GM12874 (cell line): ENCODE results near the gene PAXX.

Experiments
- TF ChIP-seq, protein P1 (sequence below): IDR thresholded peaks from 2 replicates; pipeline ENCODE4 v1.5.1; 2011; ENCODE audit warnings: low read depth, mild to moderate bottlenecking, control low read depth, low read length, moderate library complexity; ENCODE audit not compliant: insufficient read depth

The PAXX gene

DNA sequence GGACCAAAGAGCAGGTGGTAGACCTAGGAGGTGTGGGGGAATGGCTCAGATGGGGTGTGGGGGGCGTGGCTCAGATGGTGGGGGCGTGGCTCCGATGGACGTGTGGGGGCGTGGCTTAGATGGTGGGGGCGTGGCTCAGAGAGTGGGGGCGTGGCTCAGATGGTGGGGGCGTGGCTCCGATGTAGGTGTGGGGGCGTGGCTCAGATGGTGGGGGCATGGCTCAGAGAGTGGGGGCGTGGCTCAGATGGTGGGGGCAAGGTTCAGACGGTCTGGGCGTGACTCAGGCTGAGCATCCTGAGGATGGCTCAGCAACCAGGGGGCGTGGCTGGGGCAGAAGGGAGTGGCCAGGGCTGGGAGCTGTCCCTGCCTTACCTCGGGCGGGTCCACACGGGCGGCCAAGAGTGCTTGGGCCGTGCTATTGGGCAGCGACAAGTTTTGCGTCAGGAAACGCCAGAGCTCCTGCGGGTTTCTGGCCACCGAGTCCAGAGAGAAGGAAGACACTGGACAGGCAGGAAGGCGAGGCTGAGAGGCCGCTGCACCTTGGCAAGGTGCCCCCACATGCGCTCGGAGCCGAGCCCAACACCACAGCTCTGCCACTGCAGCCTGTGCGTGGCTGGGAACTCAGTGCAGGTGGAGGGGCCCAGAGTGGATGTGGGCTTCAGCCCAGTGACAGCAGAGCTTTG, 29.9 kb downstream of the PAXX start:
- TF ChIP-seq, protein P1, sequence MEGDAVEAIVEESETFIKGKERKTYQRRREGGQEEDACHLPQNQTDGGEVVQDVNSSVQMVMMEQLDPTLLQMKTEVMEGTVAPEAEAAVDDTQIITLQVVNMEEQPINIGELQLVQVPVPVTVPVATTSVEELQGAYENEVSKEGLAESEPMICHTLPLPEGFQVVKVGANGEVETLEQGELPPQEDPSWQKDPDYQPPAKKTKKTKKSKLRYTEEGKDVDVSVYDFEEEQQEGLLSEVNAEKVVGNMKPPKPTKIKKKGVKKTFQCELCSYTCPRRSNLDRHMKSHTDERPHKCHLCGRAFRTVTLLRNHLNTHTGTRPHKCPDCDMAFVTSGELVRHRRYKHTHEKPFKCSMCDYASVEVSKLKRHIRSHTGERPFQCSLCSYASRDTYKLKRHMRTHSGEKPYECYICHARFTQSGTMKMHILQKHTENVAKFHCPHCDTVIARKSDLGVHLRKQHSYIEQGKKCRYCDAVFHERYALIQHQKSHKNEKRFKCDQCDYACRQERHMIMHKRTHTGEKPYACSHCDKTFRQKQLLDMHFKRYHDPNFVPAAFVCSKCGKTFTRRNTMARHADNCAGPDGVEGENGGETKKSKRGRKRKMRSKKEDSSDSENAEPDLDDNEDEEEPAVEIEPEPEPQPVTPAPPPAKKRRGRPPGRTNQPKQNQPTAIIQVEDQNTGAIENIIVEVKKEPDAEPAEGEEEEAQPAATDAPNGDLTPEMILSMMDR: no peak

DNA sequence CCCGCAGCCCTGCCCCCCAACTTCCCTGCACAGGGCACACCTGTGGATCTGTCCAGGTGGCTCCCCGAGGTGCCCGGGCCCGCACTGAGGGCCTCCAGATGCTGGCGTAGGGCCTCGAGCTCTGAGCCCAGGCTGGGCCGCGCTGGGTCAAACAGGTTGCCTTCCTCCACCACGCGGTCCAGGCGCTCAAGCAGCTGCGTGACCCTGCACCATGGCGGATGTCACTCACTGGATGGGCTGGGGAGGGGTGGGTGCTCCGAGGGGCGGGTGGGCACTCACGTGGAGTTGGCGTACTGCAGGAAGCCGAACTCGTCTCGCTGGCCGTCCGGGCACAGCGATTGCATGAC, 30.4 kb downstream of the PAXX start:
- TF ChIP-seq, protein P1: no peak

DNA sequence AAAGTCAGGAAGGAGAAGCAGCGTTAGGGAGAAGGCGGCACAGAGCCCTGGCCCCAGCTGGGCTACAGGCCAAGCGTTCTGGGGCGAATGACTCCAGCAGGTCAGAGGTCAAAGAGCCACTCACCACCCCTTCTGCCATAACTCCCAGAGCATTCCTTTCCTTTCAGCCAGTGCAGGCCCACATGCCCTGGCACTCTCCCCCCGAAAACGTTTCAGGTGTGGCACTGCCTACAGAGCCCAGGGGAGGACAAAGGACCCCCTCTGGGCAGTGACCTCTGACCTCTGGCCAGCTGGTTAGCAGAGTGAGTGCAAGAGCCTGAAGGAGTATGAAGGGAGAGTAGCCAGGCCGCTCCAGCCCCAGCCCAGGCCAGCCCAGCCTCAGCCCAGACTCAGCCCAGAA, 30.9 kb downstream of the PAXX start:
- TF ChIP-seq, protein P1: no peak

DNA sequence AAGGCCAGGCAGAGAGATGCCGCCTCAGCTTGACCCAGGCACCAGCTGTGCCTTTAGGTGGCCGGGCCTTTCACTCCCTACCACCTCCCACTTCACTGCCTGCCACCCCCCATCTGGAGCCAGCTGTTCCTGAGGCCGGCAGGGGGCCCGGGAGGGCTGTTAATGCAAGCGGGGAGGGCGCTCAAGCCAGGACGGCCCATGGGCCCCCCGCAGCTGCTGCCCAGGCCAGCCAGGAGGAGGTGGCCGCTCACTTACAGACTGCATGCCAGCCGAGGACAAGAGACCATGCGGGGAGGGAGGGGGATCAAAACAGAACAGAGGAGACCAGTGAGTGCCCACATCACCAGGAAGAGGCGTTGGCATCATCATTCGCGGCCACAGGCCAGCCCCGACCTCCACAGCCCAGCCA, 31.4 kb downstream of the PAXX start:
- TF ChIP-seq, protein P1: no peak

DNA sequence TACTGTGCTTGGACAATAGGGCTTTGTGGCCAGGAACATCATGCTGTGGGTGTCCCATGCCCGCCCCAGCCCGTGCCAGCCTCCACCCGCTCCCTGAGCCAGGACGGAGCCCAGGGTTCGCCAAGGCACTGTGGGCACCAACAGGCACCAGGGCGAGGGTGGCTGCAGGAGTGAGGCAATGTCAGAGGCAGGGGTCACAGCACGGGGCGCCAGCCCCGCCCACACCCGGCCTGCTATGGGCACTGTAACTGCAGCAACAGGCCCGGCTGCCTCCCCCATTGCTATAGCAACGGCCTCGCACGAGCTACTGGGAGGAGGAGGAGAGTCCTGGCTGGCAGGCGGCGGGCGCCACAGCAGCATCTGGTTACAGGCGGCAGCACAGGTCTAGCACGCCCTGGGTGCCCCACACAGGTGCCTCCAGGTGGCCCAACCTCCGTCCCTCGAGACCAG, 33.3 kb downstream of the PAXX start:
- TF ChIP-seq, protein P1: no peak

DNA sequence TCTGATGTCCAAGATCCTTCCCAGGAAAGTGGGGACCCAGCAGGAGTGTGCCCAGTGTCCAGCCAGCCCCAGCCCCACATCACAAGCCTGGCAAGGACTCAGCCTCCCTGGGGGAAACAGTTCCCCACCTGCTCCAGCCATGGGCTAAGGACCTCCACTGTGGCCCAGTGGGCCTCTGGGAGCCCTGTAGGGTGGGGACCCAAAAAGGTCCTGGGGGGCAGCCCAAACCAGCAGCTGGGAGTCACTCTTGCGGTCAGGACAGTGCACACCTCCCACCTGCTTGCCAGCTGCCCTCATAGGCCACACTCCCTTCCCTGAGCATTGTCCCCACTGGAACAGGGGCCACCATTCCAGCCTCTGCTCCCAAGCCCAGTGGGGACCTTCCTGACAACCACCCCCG, 34.2 kb downstream of the PAXX start:
- TF ChIP-seq, protein P1: no peak

DNA sequence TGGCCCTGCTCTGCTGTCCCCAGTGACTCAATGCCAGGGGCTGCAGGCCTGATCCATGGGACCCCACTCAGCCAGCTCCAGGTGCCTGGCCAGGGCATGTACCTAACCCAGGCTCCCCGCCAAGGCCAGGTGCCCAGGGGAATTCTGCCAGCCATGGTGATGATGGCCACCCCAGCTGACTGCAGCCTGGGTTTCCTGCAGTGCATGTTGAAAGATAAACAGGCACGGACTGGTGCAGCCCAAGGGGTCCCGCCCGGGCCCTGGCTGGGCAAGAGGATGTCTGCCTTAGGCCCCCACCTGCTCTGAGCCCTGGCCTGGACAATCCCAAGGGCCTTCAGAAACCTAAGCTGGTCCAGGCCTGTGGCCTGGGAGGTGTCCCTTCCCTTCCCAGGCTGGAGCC, 34.6 kb downstream of the PAXX start:
- TF ChIP-seq, protein P1: no peak
